HEK293 (cell line): Measurements from ENCODE around the gene CD59.

Experiments
- MZF1 ChIP-seq: fragments of 450-650 bp; formaldehyde crosslinking; IDR thresholded peaks from 2 replicates; pipeline ENCODE4 v1.5.1; 2017; ENCODE audit warnings: missing biosample characterization, missing genetic modification characterization, borderline replicate concordance
- YY1 ChIP-seq: fragments of 450-650 bp; formaldehyde crosslinking; IDR thresholded peaks from 2 replicates; pipeline ENCODE4 v1.5.1; 2018; ENCODE audit warnings: missing biosample characterization, missing genetic modification characterization
- YY2 ChIP-seq: fragments of 450-650 bp; formaldehyde crosslinking; IDR thresholded peaks from 2 replicates; pipeline ENCODE4 v1.5.1; 2016; ENCODE audit warnings: missing biosample characterization, missing genetic modification characterization
- ZBTB21 ChIP-seq: fragments of 450-650 bp; formaldehyde crosslinking; IDR thresholded peaks from 2 replicates; pipeline ENCODE4 v1.5.1; 2017; ENCODE audit warnings: missing biosample characterization, missing genetic modification characterization
- ZNF138 ChIP-seq: fragments of 450-650 bp; formaldehyde crosslinking; IDR thresholded peaks from 2 replicates; pipeline ENCODE4 v1.5.1; 2016; ENCODE audit warnings: missing biosample characterization, missing genetic modification characterization, borderline replicate concordance
- ZNF16 ChIP-seq: fragments of 450-650 bp; formaldehyde crosslinking; IDR thresholded peaks from 2 replicates; pipeline ENCODE4 v1.5.1; 2016; ENCODE audit warnings: low read depth, missing biosample characterization, missing genetic modification characterization
- ZNF2 ChIP-seq: fragments of 450-650 bp; formaldehyde crosslinking; IDR thresholded peaks from 2 replicates; pipeline ENCODE4 v1.5.1; 2016; ENCODE audit warnings: missing biosample characterization, missing genetic modification characterization
- ZNF426 ChIP-seq: fragments of 450-650 bp; formaldehyde crosslinking; IDR thresholded peaks from 2 replicates; pipeline ENCODE4 v1.5.1; 2017; ENCODE audit warnings: missing biosample characterization, missing genetic modification characterization, mild to moderate bottlenecking, inconsistent platforms, moderate library complexity
- ZNF610 ChIP-seq: fragments of 450-650 bp; formaldehyde crosslinking; IDR thresholded peaks from 2 replicates; pipeline ENCODE4 v1.5.1; 2016; ENCODE audit warnings: missing biosample characterization, missing genetic modification characterization, borderline replicate concordance
- ZNF792 ChIP-seq: fragments of 450-650 bp; formaldehyde crosslinking; IDR thresholded peaks from 2 replicates; pipeline ENCODE4 v1.5.1; 2016; ENCODE audit warnings: missing biosample characterization, missing genetic modification characterization
- TF ChIP-seq, protein P1 (sequence below): sonication (generic); formaldehyde crosslinking; IDR thresholded peaks from 2 replicates; pipeline ENCODE4 v1.8.1; 2022; ENCODE audit warnings: mild to moderate bottlenecking, moderate library complexity, missing genetic modification reagents
- TF ChIP-seq, protein P2 (sequence below): fragments of 450-650 bp; formaldehyde crosslinking; IDR thresholded peaks from 2 replicates; pipeline ENCODE4 v1.5.1; 2016; ENCODE audit warnings: missing biosample characterization, missing genetic modification characterization
- TF ChIP-seq, protein P3 (sequence below): fragments of 450-650 bp; formaldehyde crosslinking; IDR thresholded peaks from 2 replicates; pipeline ENCODE4 v1.5.1; 2017; ENCODE audit warnings: missing biosample characterization, missing genetic modification characterization
- TF ChIP-seq, protein P4 (sequence below): fragments of 450-650 bp; formaldehyde crosslinking; IDR thresholded peaks from 2 replicates; pipeline ENCODE4 v1.5.1; 2016; ENCODE audit warnings: missing biosample characterization, missing genetic modification characterization

DNA sequence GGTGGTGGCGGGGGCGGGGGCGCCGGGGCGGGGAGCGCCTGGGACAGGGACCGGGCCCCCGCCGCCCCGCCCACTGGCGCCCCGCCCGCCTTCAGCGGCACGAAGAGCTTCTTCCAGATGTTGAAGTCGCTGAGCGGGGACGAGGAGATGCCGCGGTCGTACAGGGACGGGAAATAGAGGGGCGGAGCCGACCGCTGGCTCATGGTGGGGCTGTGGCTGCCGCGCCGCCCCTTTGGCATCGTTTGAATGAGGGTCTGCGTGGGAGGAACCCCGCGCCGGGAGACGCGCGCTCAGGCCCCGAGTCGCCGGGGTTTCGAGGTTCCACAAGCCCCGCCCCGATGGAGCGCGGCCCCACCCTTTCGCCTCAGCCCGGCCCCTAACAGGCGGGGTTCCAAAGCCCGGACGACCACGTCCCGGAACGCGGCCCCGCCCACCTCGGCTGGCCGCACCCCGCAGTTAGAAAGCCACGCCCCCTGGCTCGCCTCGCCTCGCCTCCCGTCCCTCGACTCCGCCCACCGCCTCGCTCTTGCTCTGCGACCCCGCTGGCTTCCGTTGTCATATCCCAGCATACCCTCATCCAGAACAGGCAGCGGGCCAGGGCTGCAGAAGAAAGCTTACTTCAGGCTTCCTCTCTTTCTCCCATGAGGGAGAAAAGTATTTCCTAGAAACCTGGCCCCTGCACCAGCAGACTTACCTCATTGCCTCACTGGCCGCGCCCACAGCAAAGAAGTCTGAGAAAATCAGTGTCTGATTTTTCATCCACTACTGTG, 35.5 kb downstream of the CD59 start, which contains the start of gene C11orf91:
- TF ChIP-seq, protein P1, sequence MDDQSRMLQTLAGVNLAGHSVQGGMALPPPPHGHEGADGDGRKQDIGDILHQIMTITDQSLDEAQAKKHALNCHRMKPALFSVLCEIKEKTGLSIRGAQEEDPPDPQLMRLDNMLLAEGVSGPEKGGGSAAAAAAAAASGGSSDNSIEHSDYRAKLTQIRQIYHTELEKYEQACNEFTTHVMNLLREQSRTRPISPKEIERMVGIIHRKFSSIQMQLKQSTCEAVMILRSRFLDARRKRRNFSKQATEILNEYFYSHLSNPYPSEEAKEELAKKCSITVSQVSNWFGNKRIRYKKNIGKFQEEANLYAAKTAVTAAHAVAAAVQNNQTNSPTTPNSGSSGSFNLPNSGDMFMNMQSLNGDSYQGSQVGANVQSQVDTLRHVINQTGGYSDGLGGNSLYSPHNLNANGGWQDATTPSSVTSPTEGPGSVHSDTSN (CRISPR knock-in tag) = no peak
- TF ChIP-seq ZBTB21 (tag by site-specific recombination) (no peak), ZNF2 (tag by site-specific recombination) (no peak), YY2 (no peak), ZNF16 (tag by site-specific recombination) (no peak), ZNF138 (tag by site-specific recombination) (no peak), ZNF792 (tag by site-specific recombination) (no peak), YY1 (no peak), ZNF426 (tag by site-specific recombination) (no peak), ZNF610 (no peak), MZF1 (tag by site-specific recombination) (no peak)
- TF ChIP-seq, protein P2, sequence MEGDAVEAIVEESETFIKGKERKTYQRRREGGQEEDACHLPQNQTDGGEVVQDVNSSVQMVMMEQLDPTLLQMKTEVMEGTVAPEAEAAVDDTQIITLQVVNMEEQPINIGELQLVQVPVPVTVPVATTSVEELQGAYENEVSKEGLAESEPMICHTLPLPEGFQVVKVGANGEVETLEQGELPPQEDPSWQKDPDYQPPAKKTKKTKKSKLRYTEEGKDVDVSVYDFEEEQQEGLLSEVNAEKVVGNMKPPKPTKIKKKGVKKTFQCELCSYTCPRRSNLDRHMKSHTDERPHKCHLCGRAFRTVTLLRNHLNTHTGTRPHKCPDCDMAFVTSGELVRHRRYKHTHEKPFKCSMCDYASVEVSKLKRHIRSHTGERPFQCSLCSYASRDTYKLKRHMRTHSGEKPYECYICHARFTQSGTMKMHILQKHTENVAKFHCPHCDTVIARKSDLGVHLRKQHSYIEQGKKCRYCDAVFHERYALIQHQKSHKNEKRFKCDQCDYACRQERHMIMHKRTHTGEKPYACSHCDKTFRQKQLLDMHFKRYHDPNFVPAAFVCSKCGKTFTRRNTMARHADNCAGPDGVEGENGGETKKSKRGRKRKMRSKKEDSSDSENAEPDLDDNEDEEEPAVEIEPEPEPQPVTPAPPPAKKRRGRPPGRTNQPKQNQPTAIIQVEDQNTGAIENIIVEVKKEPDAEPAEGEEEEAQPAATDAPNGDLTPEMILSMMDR (tag by site-specific recombination) = no peak
- TF ChIP-seq, protein P3, sequence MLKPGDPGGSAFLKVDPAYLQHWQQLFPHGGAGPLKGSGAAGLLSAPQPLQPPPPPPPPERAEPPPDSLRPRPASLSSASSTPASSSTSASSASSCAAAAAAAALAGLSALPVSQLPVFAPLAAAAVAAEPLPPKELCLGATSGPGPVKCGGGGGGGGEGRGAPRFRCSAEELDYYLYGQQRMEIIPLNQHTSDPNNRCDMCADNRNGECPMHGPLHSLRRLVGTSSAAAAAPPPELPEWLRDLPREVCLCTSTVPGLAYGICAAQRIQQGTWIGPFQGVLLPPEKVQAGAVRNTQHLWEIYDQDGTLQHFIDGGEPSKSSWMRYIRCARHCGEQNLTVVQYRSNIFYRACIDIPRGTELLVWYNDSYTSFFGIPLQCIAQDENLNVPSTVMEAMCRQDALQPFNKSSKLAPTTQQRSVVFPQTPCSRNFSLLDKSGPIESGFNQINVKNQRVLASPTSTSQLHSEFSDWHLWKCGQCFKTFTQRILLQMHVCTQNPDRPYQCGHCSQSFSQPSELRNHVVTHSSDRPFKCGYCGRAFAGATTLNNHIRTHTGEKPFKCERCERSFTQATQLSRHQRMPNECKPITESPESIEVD = no peak
- TF ChIP-seq, protein P4, sequence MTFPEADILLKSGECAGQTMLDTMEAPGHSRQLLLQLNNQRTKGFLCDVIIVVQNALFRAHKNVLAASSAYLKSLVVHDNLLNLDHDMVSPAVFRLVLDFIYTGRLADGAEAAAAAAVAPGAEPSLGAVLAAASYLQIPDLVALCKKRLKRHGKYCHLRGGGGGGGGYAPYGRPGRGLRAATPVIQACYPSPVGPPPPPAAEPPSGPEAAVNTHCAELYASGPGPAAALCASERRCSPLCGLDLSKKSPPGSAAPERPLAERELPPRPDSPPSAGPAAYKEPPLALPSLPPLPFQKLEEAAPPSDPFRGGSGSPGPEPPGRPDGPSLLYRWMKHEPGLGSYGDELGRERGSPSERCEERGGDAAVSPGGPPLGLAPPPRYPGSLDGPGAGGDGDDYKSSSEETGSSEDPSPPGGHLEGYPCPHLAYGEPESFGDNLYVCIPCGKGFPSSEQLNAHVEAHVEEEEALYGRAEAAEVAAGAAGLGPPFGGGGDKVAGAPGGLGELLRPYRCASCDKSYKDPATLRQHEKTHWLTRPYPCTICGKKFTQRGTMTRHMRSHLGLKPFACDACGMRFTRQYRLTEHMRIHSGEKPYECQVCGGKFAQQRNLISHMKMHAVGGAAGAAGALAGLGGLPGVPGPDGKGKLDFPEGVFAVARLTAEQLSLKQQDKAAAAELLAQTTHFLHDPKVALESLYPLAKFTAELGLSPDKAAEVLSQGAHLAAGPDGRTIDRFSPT (tag by site-specific recombination) = no peak
